Ovary (tissue), 9 donors: ENCODE measurements around the gene CADPS. TPM values are rescaled to one million over a fixed set of nuclear protein-coding genes. Genes with fewer than 3 reads are reported as not detected.

Experiments
- DNase-seq, 5 donors: peaks; one replicate each; pipeline ENCODE4 v3.0.0-alpha.2; 2019 to 2020
- H3K27ac ChIP-seq, 2 donors: fragments of 200-600 bp; one replicate each; pipeline versions ENCODE4 v1.5.1 to v1.8.0; 2019 to 2022
- H3K27me3 ChIP-seq: fragments of 200-600 bp; one replicate; pipeline ENCODE4 v1.8.0; 2022
- H3K36me3 ChIP-seq: fragments of 200-600 bp; sonication (generic); one replicate; pipeline ENCODE4 v1.5.1; 2019
- H3K4me1 ChIP-seq: one replicate; pipeline ENCODE4 v1.8.1; 2013; ENCODE audit warnings: mild to moderate bottlenecking, moderate library complexity; ENCODE audit not compliant: insufficient read depth
- H3K4me3 ChIP-seq: fragments of 200-600 bp; sonication (generic); one replicate; pipeline ENCODE4 v1.5.1; 2017
- H3K9me3 ChIP-seq, 2 donors: fragments of 200-600 bp in 1 of 2; sonication (generic) in 1 of 2; one replicate each; pipeline versions ENCODE4 v1.5.1 to v1.8.1; 2013 to 2019; ENCODE audit warnings: mild to moderate bottlenecking in 1 of 2, moderate library complexity in 1 of 2
- CTCF ChIP-seq, 3 donors: fragments of 450-650 bp in 2 of 3; fragments of 200-600 bp in 1 of 3; IDR thresholded peaks; one replicate each; pipeline versions ENCODE4 v1.5.1 to v1.8.0; 2016 to 2022; ENCODE audit warnings: antibody characterized with exemption in 3 of 3, mild to moderate bottlenecking in 1 of 3
- EP300 ChIP-seq: sonication (generic); formaldehyde crosslinking; IDR thresholded peaks from one replicate; pipeline ENCODE4 v1.6.1; 2017; ENCODE audit warnings: antibody characterized with exemption
- POLR2A ChIP-seq: fragments of 450-650 bp; IDR thresholded peaks from one replicate; pipeline ENCODE4 v1.6.1; 2017; ENCODE audit warnings: antibody characterized with exemption, mild to moderate bottlenecking, moderate library complexity
- WGBS, 3 donors: extraction: QIAGEN DNeasy Blood & Tissue Kit in 1 of 3; methylation state at CpG; one replicate each; pipeline versions ENCODE4 v1.1.5 to v1.1.7; 2013 to 2017; 5-methylcytosine and 5-hydroxymethylcytosine counted together
- intact Hi-C, 4 donors: fragments of 100-400 bp; cut with DNase I; formaldehyde crosslinking; loops; one replicate each; pipeline versions ENCODE4 v1.11.0 to v1.15.1; 2022 to 2023
- polyA plus RNA-seq, 2 donors: library from polyadenylated mRNA; stranded (reverse); fragments of 200-250 nt in 1 of 2; fragments of 350-450 nt in 1 of 2; fragmentation: Illumina TruSeq in 1 of 2; extraction: RNeasy Lipid Tissue Mini Kit (QIAGEN cat#74804) in 1 of 2; gene quantifications; one replicate each; pipeline ENCODE4 v1.2.3, GENCODE V29; 2013 to 2014
- total RNA-seq, 7 donors: library from RNA; depleted of rRNA in 2 of 7; stranded (reverse); fragments of >200 nt in 2 of 7; fragmentation: NEBNext Ultra II Directional in 3 of 7; extraction: Animal tissue kit (Norgen Biotek cat#: 25700) in 3 of 7; gene quantifications; one replicate each; pipeline versions ENCODE4 v1.1.0 to v1.2.4, GENCODE V29; 2016 to 2023
- donor health status: DM: no; HTN: no; CAD: no; lungs with moderate emphysema.
- donor health status: DM: no; HTN: no; CAD: no.
- donor health status: Bipolar disorder and iron deficiency.
- donor health status: DM: yes; HTN: yes; CAD: no.
- donor health status: DM: no; HTN: no; CAD: no.
- donor health status: DM: yes; HTN: yes; CAD: no.

Gene CADPS
- total and polyA plus RNA-seq, 9 donors = 0.90 to 6.8 (median 2.8) TPM

- 79 to 86% (median 85%) methylated on average over 6 of the region's 6 CpGs for WGBS, 3 donors
- intact Hi-C loops = no loop called here
- H3K27me3 ChIP-seq = no peaks in the 10 kb centered on the region
- no peak for DNase-seq
- TF ChIP-seq CTCF (IDR thresholded peaks at IDR 0.05) (no peak), EP300 (no peak), POLR2A (no peak)
- H3K9me3 ChIP-seq = no peaks in the 10 kb centered on the region
- no peak overlapping the region for H3K27ac ChIP-seq
- H3K4me3 ChIP-seq = no peak overlapping the region
- H3K4me1 ChIP-seq = peaks cover 2% of the 10 kb centered on the region
- no peaks in the 10 kb centered on the region for H3K36me3 ChIP-seq
These were observed 38.0 kb downstream of the CADPS start for GRCh38 chr3:62837145-62837787.

GRCh38 chr3:62835554-62836236 lies 39.5 kb downstream of the CADPS start:
- no peaks in the 10 kb centered on the region for H3K9me3 ChIP-seq
- H3K4me3 ChIP-seq = no peak overlapping the region
- H3K27me3 ChIP-seq = no peaks in the 10 kb centered on the region
- H3K27ac ChIP-seq = no peak overlapping the region
- DNase-seq = no peak
- peaks cover 2% of the 10 kb centered on the region for H3K4me1 ChIP-seq
- 26 to 42% (median 26%) methylated on average over 3 of the region's 3 CpGs for WGBS, 3 donors
- intact Hi-C loops = no loop called here
- TF ChIP-seq POLR2A (no peak), CTCF (IDR thresholded peaks at IDR 0.05) (no peak), EP300 (no peak)
- H3K36me3 ChIP-seq = no peaks in the 10 kb centered on the region

GRCh38 chr3:62833538-62833937 lies 41.7 kb downstream of the CADPS start:
- no peaks in the 10 kb centered on the region for H3K27me3 ChIP-seq
- H3K9me3 ChIP-seq = no peaks in the 10 kb centered on the region
- H3K4me3 ChIP-seq = no peak overlapping the region
- DNase-seq = no peak
- H3K27ac ChIP-seq = no peak overlapping the region
- no peaks in the 10 kb centered on the region for H3K36me3 ChIP-seq
- peaks cover 2% of the 10 kb centered on the region for H3K4me1 ChIP-seq
- TF ChIP-seq EP300 (no peak), POLR2A (no peak), CTCF (IDR thresholded peaks at IDR 0.05) (no peak)
- intact Hi-C loops = no loop called here

- intact Hi-C loops = no loop called here
- Histone ChIP-seq H3K27me3 (no peaks in the 10 kb centered on the region), H3K9me3 (no peaks in the 10 kb centered on the region), H3K4me1 (peaks cover 2% of the 10 kb centered on the region), H3K4me3 (no peak overlapping the region), H3K36me3 (no peaks in the 10 kb centered on the region), H3K27ac (no peak overlapping the region)
- no peak for TF ChIP-seq EP300
- no peak for TF ChIP-seq POLR2A
- TF ChIP-seq CTCF (IDR thresholded peaks at IDR 0.05) = no peak
- DNase-seq = no peak
- WGBS, 3 donors = 66 to 80% (median 72%) methylated on average over 7 of the region's 7 CpGs
These were observed 42.7 kb downstream of the CADPS start for GRCh38 chr3:62832553-62832952.
